K562 (cell line): ENCODE measurements around the gene CD40. TPM values are rescaled to one million over a fixed set of nuclear protein-coding genes. Genes with fewer than 3 reads are reported as not detected.

Experiments
- ATAC-seq: fragments of 200-7000 bp; cut with Tn5 transposase; 3 replicates; pipeline ENCODE4 v1.9.1; 2020; ENCODE audit warnings: moderate library complexity
- BruUV-seq: library from RNA; stranded (reverse); fragments of 400-500 nt; replicated peaks from 2 replicates; lab custom pipeline; 2021; lab: Mats Ljungman, UMichigan
- CTCF ChIA-PET: fragments of 300-600 bp; formaldehyde crosslinking; extraction: SDS; loops from one replicate; lab custom pipeline; 2021; ENCODE audit warnings: low intra/inter-chr PET ratio; lab: Yijun Ruan, JAX
- POLR2A ChIA-PET: fragments of 300-600, 350-650 bp; sonication (Branson Sonifier 250); formaldehyde crosslinking; extraction: SDS; loops from one replicate; lab custom pipeline; 2021; ENCODE audit warnings: antibody characterized with exemption, inconsistent platforms; lab: Yijun Ruan, JAX
- DNase-seq, 4 experiments: peaks; one replicate each; pipeline versions ENCODE4 v3.0.0 to v3.0.0-alpha.2; 2011 to 2018; ENCODE audit warnings: low spot score in 3 of 4, mixed read lengths in 3 of 4; ENCODE audit errors: extremely low read depth in 1 of 4
- FAIRE-seq: peaks from 2 replicates; lab custom pipeline; 2011; peaks lifted over from hg19 to GRCh38; lab: Jason Lieb, UNC
- H2AFZ ChIP-seq: 2 replicates; pipeline ENCODE4 v1.6.0; 2011; ENCODE audit warnings: low read depth, low read length, control low read depth, inconsistent platforms
- H3K27ac ChIP-seq: fragments of 200-600 bp; 3 replicates; pipeline ENCODE4 v1.8.0; 2011; ENCODE audit warnings: low read depth, mild to moderate bottlenecking, control low read depth, inconsistent platforms, low read length, moderate library complexity, mixed read lengths; ENCODE audit errors: extremely low read depth
- H3K27me3 ChIP-seq, 2 experiments: fragments of 300-600 bp in 1 of 2; 2 replicates in 1 of 2; 3 replicates in 1 of 2; pipeline versions ENCODE4 v1.6.0 to v1.8.0; 2011; ENCODE audit warnings: inconsistent platforms in 2 of 2, low read length in 2 of 2, mild to moderate bottlenecking in 1 of 2, mixed read lengths in 1 of 2, moderate library complexity in 1 of 2; ENCODE audit not compliant: control insufficient read depth in 2 of 2, insufficient read depth in 2 of 2
- H3K36me3 ChIP-seq: fragments of 300-600 bp; 3 replicates; pipeline ENCODE4 v1.8.0; 2011; ENCODE audit warnings: mild to moderate bottlenecking, low read length, inconsistent platforms; ENCODE audit not compliant: control insufficient read depth, insufficient read depth
- H3K4me1 ChIP-seq, 2 experiments: fragments of 200-600 bp in 1 of 2; replicated peaks in 1 of 2; 2 replicates in 1 of 2; 3 replicates in 1 of 2; pipeline versions ENCODE4 v1.5.1 to v1.8.0; 2011; ENCODE audit warnings: inconsistent platforms in 2 of 2, low read length in 2 of 2, mild to moderate bottlenecking in 1 of 2, mixed read lengths in 1 of 2, moderate library complexity in 1 of 2; ENCODE audit not compliant: control insufficient read depth in 2 of 2, insufficient read depth in 2 of 2
- H3K4me2 ChIP-seq: 2 replicates; pipeline ENCODE4 v1.6.1; 2011; ENCODE audit warnings: low read length, control low read depth, inconsistent platforms, mixed read lengths; ENCODE audit not compliant: insufficient read depth
- H3K4me3 ChIP-seq: fragments of 200-600 bp; sonication (generic), shearing (Covaris generic); 2 replicates; pipeline ENCODE4 v1.5.1; 2016; ENCODE audit warnings: control low read depth, inconsistent platforms
- H3K79me2 ChIP-seq: fragments of 200-600 bp; 3 replicates; pipeline ENCODE4 v1.8.0; 2011; ENCODE audit warnings: low read length, inconsistent platforms; ENCODE audit not compliant: control insufficient read depth, insufficient read depth
- H3K9ac ChIP-seq, 2 experiments: 2 replicates each; pipeline versions ENCODE4 v1.6.0 to v1.6.1; 2011; ENCODE audit warnings: low read depth in 2 of 2, low read length in 2 of 2, control low read depth in 1 of 2, inconsistent platforms in 1 of 2, mild to moderate bottlenecking in 1 of 2, mixed read lengths in 1 of 2; ENCODE audit not compliant: insufficient read depth in 1 of 2
- H3K9me1 ChIP-seq: one replicate; pipeline ENCODE4 v1.6.0; 2011; ENCODE audit warnings: inconsistent platforms, mild to moderate bottlenecking, low read length, moderate library complexity; ENCODE audit not compliant: control insufficient read depth, insufficient read depth
- H3K9me3 ChIP-seq: replicated peaks from 2 replicates; pipeline ENCODE4 v1.5.1; 2011; ENCODE audit warnings: low read depth, low read length, inconsistent platforms; ENCODE audit not compliant: control insufficient read depth, insufficient read depth
- H4K20me1 ChIP-seq: replicated peaks from 2 replicates; pipeline ENCODE4 v1.6.1; 2011; ENCODE audit warnings: low read length, inconsistent platforms, mixed read lengths; ENCODE audit not compliant: control insufficient read depth, insufficient read depth
- ARID1B ChIP-seq: fragments of 450-650 bp; IDR thresholded peaks from 2 replicates; pipeline ENCODE4 v1.6.1; 2016; ENCODE audit warnings: antibody characterized with exemption, mild to moderate bottlenecking, inconsistent platforms
- ARNT ChIP-seq, 2 experiments: fragments of 450-650 bp; IDR thresholded peaks; 2 replicates each; pipeline ENCODE4 v1.6.1; 2016; ENCODE audit warnings: mild to moderate bottlenecking in 1 of 2
- CBFA2T2 ChIP-seq: fragments of 450-650 bp; conservative IDR thresholded peaks from 2 replicates; pipeline ENCODE4 v1.6.1; 2017; ENCODE audit warnings: mild to moderate bottlenecking
- CBFA2T3 ChIP-seq: fragments of 450-650 bp; IDR thresholded peaks from 2 replicates; pipeline ENCODE4 v1.6.1; 2017
- LARP7 ChIP-seq: fragments of 450-650 bp; IDR thresholded peaks from 2 replicates; pipeline ENCODE4 v1.6.1; 2016
- SOX6 ChIP-seq: fragments of 450-650 bp; IDR thresholded peaks from 2 replicates; pipeline ENCODE4 v1.6.1; 2014; ENCODE audit warnings: mild to moderate bottlenecking
- TAL1 ChIP-seq: fragments of 450-650 bp; IDR thresholded peaks from 2 replicates; pipeline ENCODE4 v1.6.1; 2016; ENCODE audit warnings: mild to moderate bottlenecking
- TCF3 ChIP-seq: sonication (generic); formaldehyde crosslinking; IDR thresholded peaks from 2 replicates; pipeline ENCODE4 v1.4.0; 2020; ENCODE audit warnings: mild to moderate bottlenecking, missing genetic modification reagents
- TEAD4 ChIP-seq, 2 experiments: sonication (generic) in 1 of 2; formaldehyde crosslinking in 1 of 2; IDR thresholded peaks; 2 replicates each; pipeline versions ENCODE4 v1.6.1 to v1.8.0; 2012 to 2022; ENCODE audit warnings: borderline replicate concordance in 1 of 2, inconsistent platforms in 1 of 2, low read length in 1 of 2, mild to moderate bottlenecking in 1 of 2, missing genetic modification reagents in 1 of 2
- WGBS: fragments of 100-300 bp; shearing (Covaris generic); methylation state at CpG from one replicate; pipeline ENCODE4 v1.1.6; 2016; ENCODE audit warnings: low coverage, mixed read lengths; ENCODE audit not compliant: insufficient coverage; ENCODE audit errors: missing lambda C conversion rate; 5-methylcytosine and 5-hydroxymethylcytosine counted together
- in situ Hi-C: fragments of 300-500 bp; cut with MboI; formaldehyde crosslinking; loops from 4 replicates; pipeline ENCODE4 v1.15.0; 2018; ENCODE audit warnings: inconsistent platforms, mixed read lengths
- intact Hi-C: fragments of 100-400 bp; cut with micrococcal nuclease; formaldehyde crosslinking; loops from 2 replicates; pipeline ENCODE4 v1.14.2; 2022
- polyA plus RNA-seq, 8 experiments: library from polyadenylated mRNA; depleted of rRNA in 4 of 8; stranded (reverse) in 5 of 8; unstranded in 3 of 8; fragments of >200 nt; fragmentation: Nextera tagmentation in 2 of 8; fragmentation: Illumina TruSeq in 1 of 8; extraction: Ambion mirVana in 2 of 8; extraction: Trizol in 1 of 8; gene quantifications; 2 replicates each; pipeline versions ENCODE4 v1.2.1 to v1.2.3, GENCODE V29; 2011 to 2014; ENCODE audit warnings: inconsistent platforms in 1 of 8, missing spikeins in 1 of 8
- total RNA-seq, 7 experiments: library from RNA; depleted of rRNA in 6 of 7; stranded (reverse); fragments of >200 nt in 6 of 7; fragmentation: Illumina TruSeq in 2 of 7; extraction: Trizol in 2 of 7; gene quantifications; 2 replicates each; pipeline versions ENCODE4 v1.2.1 to v1.2.3, GENCODE V29; 2011 to 2021; ENCODE audit warnings: low replicate concordance in 1 of 7
- TF ChIP-seq, protein P1 (sequence below): fragments of 450-650 bp; conservative IDR thresholded peaks from 2 replicates; pipeline ENCODE4 v1.6.1; 2016; ENCODE audit warnings: missing genetic modification characterization, low read depth, mild to moderate bottlenecking, missing compliant biosample characterization, moderate library complexity
- TF ChIP-seq, protein P2 (sequence below): fragments of 450-650 bp; IDR thresholded peaks from 2 replicates; pipeline ENCODE4 v1.6.1; 2016; ENCODE audit warnings: low read depth

The CD40 gene
- total and polyA plus RNA-seq, 9 of the 15 experiments (the other 6 are each of a cell fraction or from before 2014, with no cell fraction given): 0.76 to 3.7 (median 1.6) TPM

DNA sequence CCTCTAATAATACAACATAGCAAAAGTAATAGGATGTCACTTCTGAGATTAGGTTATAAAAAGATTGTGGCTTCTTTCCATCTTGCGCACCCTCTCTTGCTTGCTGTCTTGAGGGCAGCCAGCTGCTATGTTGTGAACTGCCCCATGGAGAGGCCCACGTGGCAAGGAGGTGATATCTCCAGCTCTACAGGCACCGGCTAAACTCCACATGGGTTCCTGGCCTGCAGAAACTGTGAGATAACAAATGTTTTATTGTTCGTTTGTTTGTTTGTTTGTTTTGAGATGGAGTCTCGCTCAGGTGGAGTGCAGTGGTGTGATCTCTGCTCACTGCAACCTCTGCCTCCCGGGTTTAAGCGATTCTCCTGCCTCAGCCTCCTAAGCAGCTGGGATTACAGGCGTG, 38.0 kb downstream of the CD40 start:
- BruUV-seq: no TSS peak
- FAIRE-seq: no peak
- H3K9me3 ChIP-seq: no peaks in the 10 kb centered on the region
- no peaks in the 10 kb centered on the region for H3K4me1 ChIP-seq
- POLR2A ChIA-PET: interaction anchor here (0.7 kb wide), 1 partner anchor 342 kb away, joined by 4 read pairs; no protein-coding TSS in a partner anchor
- peak in 1 of 4 experiments; percentile 17 for DNase-seq
- intact Hi-C loops: no loop called here
- no peaks in the 10 kb centered on the region; the same call in 1 of the 2 replicates for H4K20me1 ChIP-seq
- WGBS: 0% methylated on average over 8 of the region's 8 CpGs
- TF ChIP-seq, protein P1, sequence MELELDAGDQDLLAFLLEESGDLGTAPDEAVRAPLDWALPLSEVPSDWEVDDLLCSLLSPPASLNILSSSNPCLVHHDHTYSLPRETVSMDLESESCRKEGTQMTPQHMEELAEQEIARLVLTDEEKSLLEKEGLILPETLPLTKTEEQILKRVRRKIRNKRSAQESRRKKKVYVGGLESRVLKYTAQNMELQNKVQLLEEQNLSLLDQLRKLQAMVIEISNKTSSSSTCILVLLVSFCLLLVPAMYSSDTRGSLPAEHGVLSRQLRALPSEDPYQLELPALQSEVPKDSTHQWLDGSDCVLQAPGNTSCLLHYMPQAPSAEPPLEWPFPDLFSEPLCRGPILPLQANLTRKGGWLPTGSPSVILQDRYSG: no peak
- TF ChIP-seq ARNT (IDR thresholded peaks at IDR 0.05) (no peak), CBFA2T3 (peak; percentile 68), TCF3 (CRISPR knock-in tag) (peak; percentile 46; the same call in 1 of the 2 replicates), SOX6 (peak; percentile 31; the same call in 1 of the 2 replicates), ARID1B (0 out of 2 replicates have a peak, but pooled peaks have one; percentile 20), TAL1 (peak; percentile 56), TEAD4 (IDR thresholded peaks at IDR 0.05; ENCODE audit: low read length) (peak; percentile 10; the same call in 1 of the 2 replicates), TEAD4 (CRISPR knock-in tag; IDR thresholded peaks at IDR 0.05; ENCODE audit: borderline replicate concordance) (no peak), CBFA2T2 (peak; percentile 53), LARP7 (no peak)
- TF ChIP-seq, protein P2, sequence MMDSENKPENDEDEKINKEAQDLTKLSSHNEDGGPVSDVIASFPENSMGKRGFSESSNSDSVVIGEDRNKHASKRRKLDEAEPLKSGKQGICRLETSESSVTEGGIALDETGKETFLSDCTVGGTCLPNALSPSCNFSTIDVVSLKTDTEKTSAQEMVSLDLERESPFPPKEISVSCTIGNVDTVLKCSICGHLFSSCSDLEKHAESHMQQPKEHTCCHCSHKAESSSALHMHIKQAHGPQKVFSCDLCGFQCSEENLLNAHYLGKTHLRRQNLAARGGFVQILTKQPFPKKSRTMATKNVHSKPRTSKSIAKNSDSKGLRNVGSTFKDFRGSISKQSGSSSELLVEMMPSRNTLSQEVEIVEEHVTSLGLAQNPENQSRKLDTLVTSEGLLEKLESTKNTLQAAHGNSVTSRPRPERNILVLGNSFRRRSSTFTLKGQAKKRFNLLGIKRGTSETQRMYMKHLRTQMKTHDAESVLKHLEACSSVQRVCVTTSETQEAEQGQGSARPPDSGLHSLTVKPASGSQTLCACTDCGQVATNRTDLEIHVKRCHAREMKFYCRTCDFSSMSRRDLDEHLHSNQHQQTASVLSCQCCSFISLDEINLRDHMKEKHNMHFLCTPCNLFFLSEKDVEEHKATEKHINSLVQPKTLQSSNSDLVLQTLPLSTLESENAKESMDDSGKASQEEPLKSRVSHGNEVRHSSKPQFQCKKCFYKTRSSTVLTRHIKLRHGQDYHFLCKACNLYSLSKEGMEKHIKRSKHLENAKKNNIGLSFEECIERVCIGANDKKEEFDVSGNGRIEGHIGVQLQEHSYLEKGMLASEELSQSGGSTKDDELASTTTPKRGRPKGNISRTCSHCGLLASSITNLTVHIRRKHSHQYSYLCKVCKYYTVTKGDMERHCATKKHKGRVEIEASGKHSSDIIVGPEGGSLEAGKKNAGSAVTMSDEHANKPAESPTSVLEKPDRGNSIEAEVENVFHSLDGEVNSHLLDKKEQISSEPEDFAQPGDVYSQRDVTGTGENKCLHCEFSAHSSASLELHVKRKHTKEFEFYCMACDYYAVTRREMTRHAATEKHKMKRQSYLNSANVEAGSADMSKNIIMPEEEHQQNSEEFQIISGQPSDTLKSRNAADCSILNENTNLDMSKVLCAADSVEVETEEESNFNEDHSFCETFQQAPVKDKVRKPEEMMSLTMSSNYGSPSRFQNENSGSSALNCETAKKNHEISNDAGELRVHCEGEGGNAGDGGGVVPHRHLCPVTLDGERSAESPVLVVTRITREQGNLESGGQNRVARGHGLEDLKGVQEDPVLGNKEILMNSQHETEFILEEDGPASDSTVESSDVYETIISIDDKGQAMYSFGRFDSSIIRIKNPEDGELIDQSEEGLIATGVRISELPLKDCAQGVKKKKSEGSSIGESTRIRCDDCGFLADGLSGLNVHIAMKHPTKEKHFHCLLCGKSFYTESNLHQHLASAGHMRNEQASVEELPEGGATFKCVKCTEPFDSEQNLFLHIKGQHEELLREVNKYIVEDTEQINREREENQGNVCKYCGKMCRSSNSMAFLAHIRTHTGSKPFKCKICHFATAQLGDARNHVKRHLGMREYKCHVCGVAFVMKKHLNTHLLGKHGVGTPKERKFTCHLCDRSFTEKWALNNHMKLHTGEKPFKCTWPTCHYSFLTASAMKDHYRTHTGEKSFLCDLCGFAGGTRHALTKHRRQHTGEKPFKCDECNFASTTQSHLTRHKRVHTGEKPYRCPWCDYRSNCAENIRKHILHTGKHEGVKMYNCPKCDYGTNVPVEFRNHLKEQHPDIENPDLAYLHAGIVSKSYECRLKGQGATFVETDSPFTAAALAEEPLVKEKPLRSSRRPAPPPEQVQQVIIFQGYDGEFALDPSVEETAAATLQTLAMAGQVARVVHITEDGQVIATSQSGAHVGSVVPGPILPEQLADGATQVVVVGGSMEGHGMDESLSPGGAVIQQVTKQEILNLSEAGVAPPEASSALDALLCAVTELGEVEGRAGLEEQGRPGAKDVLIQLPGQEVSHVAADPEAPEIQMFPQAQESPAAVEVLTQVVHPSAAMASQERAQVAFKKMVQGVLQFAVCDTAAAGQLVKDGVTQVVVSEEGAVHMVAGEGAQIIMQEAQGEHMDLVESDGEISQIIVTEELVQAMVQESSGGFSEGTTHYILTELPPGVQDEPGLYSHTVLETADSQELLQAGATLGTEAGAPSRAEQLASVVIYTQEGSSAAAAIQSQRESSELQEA: no peak
- H3K79me2 ChIP-seq: no peaks in the 10 kb centered on the region
- CTCF ChIA-PET: no interaction called here
- no peak overlapping the region for H3K27ac ChIP-seq
- H3K27me3 ChIP-seq: peaks cover 23 to 61% of the 10 kb centered on the region in 2 experiments; a peak in 3 of 5 replicates
- no peaks in the 10 kb centered on the region for H3K36me3 ChIP-seq
- no peak overlapping the region for H3K4me2 ChIP-seq
- in situ Hi-C loops: no loop called here
- no peaks in the 10 kb centered on the region for H3K9me1 ChIP-seq
- ATAC-seq: no peak
- no peak overlapping the region for H3K9ac ChIP-seq
- no peak overlapping the region for H3K4me3 ChIP-seq
- H2AFZ ChIP-seq: no peak overlapping the region
